GM18507 (cell line): ENCODE data around the gene TP53RK.
"Not testable (repeated sequence)": the region's sequence is repeated elsewhere in the genome, so short reads cannot be mapped to it uniquely, and the experiment has no call there.

Source experiments
- DNase-seq: peaks from one replicate; pipeline ENCODE4 v3.0.0; 2011; ENCODE audit warnings: low read depth; ENCODE audit not compliant: insufficient read length; ENCODE audit errors: extremely low spot score
- FAIRE-seq: peaks from 2 replicates; lab custom pipeline; 2011; peaks lifted over from hg19 to GRCh38; lab: Jason Lieb, UNC

TP53RK gene

GRCh38 chr20:46688151-46689081 lies 828 bp downstream of the TP53RK start:
- DNase-seq: no peak
- FAIRE-seq: no peak

GRCh38 chr20:46683939-46684750 lies 5.1 kb downstream of the TP53RK start:
- DNase-seq: no peak
- no peak for FAIRE-seq

- DNase-seq (no peak), FAIRE-seq (no peak)
Observed at GRCh38 chr20:46683668-46683938, 5.6 kb downstream of the TP53RK start.

GRCh38 chr20:46683011-46683667 lies 6.1 kb downstream of the TP53RK start:
- no peak for FAIRE-seq
- no peak for DNase-seq

- no peak for FAIRE-seq
Observed at GRCh38 chr20:46682063-46682821, 7.0 kb downstream of the TP53RK start.

GRCh38 chr20:46681032-46681854 lies 8.0 kb downstream of the TP53RK start:
- peak; percentile 75 for FAIRE-seq

More at GRCh38 chr20:46682063-46682821, 7.0 kb downstream of the TP53RK start:
- DNase-seq: no peak

DNA sequence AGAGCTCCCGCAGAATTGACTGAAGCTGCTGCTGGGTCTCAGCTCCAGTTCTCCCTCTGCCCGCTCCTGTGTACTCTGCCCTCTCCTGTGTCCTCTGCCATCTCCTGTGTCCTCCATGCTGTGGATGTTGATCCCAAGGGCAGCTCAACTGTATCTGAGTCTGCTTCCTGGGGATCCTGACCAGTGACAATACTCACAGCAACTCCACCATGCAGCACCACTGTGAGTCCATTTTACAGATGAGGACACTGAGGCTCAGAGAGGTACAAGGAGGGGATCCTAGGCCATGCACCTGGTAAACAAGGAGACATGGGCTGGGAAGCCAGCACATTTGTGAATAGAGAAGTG lies 8.6 kb downstream of the TP53RK start:
- DNase-seq (no peak), FAIRE-seq (no peak)

More at GRCh38 chr20:46681032-46681854, 8.0 kb downstream of the TP53RK start:
- no peak for DNase-seq

DNA sequence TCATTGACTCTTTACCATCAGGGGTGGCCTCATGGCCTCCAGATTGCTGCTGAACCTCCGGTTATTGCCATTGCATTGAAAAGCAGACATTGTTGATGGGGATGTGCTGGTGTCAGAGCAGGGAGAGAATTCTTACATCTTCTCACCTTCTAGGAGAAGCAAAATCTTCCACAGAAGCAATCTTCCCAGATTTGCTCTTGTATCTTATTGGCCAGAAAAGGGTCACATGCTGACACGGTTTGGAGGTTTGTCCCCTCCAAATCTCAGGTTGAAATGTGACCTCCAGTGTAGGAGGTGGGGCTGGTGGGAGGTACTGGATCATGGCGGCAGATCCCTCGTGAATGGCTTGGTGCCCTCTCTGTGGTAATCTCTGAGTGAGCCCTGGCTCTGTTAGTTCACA lies 10.7 kb downstream of the TP53RK start:
- DNase-seq (no peak), FAIRE-seq (no peak)

DNA sequence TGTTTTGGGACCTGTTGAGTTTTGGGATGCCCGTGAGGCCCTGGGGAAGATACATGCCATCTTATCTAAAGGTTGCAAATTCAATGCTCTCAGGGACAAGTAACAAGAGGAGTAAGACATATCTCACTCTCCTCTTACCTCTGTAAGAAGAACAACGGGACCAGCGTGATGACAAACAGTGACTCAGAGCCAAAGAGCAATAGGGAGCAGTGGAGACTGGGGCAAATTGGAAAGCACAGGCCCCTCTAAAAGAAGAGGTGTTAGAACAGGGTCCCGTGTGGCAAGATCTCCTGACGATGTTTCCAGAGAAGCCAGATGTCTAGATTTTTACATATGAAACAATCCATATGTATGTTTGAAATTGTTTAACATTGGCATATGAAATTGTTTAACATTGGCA lies 11.6 kb downstream of the TP53RK start:
- DNase-seq (no peak), FAIRE-seq (no peak)

DNA sequence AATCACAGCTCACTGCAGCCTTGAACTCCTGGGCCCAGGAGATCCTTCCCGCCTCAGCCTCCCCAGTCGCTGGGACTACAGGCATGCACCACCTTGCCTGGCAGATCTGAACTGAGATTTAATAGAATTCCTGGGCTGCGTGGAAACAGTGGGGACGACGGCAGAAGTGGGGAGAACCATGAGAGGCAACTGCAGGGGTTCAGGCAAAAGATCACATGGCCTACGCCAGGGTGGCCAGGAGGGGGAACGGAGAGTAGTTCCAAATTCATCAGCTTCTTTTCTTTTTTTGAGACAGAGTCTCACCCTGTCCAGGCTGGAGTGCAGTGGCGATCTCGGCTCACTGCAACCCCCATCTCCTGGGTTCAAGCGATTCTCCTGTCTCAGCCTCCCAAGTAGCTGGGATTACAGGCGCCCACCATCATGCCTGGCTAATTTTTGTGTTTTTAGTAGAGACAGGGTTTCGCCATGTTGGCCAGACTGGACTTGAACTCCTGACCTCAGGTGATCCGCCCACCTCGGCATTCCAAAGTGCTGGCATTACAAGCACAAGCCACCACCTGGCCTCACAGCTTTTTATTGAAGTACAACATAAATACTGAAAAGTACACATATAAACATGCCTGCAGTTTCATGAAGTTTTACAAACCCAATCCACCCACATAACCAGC lies 12.5 kb downstream of the TP53RK start:
- not testable (repeated sequence) for DNase-seq, FAIRE-seq

DNA sequence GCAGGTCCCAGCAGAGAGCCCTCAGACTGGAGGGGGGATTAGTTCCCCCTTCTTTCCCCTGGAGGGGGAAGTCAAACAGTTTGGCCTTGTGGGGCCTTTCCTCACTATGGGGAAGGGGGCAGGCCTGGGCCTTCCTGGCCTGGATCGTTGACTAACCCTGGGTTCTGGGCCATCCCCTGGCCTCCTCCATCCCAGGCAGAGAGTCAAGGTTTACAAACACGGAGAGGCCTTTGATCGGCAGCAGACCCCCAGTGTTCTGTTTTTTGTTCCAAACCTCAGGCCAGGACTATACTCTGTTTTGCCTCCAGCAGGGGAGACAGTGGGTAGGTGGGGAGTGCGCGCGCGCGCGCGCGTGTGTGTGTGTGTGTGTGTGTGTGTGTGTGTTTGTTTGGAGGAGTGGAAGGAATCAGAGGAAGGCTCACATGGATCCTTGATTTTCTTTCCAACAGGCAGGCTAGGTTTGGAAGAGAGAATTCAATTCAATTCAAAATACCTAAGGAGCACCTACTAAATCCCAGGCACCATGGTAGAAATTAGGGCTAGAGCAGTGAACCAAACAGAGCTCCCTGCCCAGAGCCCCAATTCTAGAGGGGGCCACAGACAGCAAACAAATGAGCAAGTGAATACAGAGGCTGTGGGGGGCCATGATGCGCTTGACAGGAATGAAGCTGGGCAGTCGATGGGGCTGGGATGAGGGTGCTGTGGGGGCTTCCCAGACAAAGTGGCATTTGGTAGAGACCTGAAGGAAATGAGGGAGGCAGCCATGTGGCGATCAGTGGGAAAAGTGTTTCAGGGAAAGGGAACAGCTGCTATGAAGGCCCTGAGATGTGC lies 14.8 kb downstream of the TP53RK start:
- FAIRE-seq (no peak), DNase-seq (no peak)

GRCh38 chr20:46673394-46674252 lies 15.6 kb downstream of the TP53RK start:
- FAIRE-seq (no peak), DNase-seq (no peak)

DNA sequence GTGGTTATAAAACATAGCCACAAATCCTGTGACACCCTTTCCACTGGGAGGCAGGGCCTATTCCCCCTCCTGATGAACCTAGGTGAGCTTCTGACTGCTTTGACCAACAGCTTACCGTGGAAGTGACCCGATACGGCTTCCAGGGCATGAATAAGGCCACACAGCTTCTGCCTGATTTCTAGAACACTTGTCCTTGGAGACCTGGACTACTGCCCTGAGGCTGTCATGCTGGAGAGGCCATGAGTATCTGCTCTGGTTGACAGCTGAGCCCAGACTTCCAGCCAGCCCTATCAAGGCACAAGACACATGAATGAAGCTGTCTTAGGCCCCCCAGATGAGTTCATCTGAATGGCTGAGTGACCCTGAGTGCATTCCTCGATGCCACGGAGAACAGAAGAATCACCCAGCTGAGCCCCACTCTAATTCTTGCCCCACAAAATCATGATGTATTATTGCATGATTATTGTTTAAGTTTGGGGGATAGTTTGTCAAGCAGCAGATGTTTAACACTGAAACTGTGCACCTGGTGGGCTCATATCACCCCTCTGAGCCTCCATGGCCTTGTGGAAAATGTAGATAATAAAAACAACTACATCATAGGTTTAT lies 16.6 kb downstream of the TP53RK start:
- DNase-seq (no peak), FAIRE-seq (no peak)

DNA sequence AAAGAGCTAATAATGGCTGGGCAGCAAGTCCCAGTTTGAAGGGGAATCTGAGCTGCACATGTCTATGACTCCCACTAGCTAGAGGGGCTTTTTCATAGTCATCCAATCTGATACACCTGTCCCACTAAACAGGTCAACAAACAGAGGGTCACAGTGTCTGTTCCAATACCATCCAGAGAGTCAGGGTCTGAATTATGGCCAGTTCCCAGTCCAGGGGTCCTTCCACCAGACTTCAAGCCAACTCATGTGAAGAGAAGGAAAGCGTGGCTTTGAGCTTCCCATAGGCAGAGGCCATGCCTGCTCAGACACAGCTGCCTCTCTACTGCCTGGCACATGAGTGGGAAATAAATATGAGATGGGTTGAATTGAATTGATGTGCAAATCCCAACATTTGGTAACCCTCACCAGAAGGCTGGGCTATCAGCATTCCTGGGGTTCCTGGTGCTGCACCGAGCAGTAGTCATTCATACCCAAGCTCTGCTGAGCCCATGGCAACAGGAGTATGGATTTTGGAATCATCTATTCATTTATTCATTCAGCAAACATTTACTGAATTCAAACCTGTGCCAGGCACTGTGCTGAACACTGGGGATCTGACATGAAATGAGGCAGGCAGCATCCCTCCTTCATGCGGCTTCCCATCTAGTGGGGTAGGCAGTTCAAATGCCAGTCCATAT lies 17.2 kb downstream of the TP53RK start:
- FAIRE-seq (no peak), DNase-seq (no peak)
